Mesendoderm (in vitro differentiated cells): Measurements from ENCODE around the gene YLPM1.

Source experiments
- DNase-seq: peaks from one replicate; pipeline ENCODE4 v3.0.0; 2013
- H2AK5ac ChIP-seq: 2 replicates; pipeline ENCODE4 v1.6.1; 2013; ENCODE audit warnings: low read length, inconsistent platforms
- H2BK120ac ChIP-seq: 2 replicates; pipeline ENCODE4 v1.6.1; 2013; ENCODE audit warnings: low read depth, mild to moderate bottlenecking, low read length, moderate library complexity, mixed read lengths
- H2BK15ac ChIP-seq: replicated peaks from 2 replicates; pipeline ENCODE4 v1.6.1; 2013; ENCODE audit warnings: low read depth, mild to moderate bottlenecking, moderate library complexity
- H2BK5ac ChIP-seq: 2 replicates; pipeline ENCODE4 v1.6.1; 2013; ENCODE audit warnings: low read length, inconsistent platforms
- H3K18ac ChIP-seq: 2 replicates; pipeline ENCODE4 v1.6.1; 2013; ENCODE audit warnings: mild to moderate bottlenecking, low read length, mixed read lengths
- H3K23ac ChIP-seq: one replicate; pipeline ENCODE4 v1.6.1; 2013; ENCODE audit warnings: low read length
- H3K27ac ChIP-seq: 2 replicates; pipeline ENCODE4 v1.5.1; 2013; ENCODE audit warnings: low read depth, mild to moderate bottlenecking, inconsistent platforms, low read length, moderate library complexity
- H3K27me3 ChIP-seq: 2 replicates; pipeline ENCODE4 v1.6.1; 2013; ENCODE audit warnings: low read length, control low read depth, mild to moderate bottlenecking, inconsistent platforms; ENCODE audit not compliant: insufficient read depth, poor library complexity
- H3K36me3 ChIP-seq: 2 replicates; pipeline ENCODE4 v1.6.1; 2013; ENCODE audit warnings: low read length, inconsistent platforms; ENCODE audit not compliant: control insufficient read depth, insufficient read depth
- H3K4ac ChIP-seq: one replicate; pipeline ENCODE4 v1.6.1; 2013; ENCODE audit warnings: low read depth, mild to moderate bottlenecking, low read length, moderate library complexity
- H3K4me1 ChIP-seq: 2 replicates; pipeline ENCODE4 v1.6.1; 2013; ENCODE audit warnings: low read depth, low read length, inconsistent platforms; ENCODE audit not compliant: control insufficient read depth
- H3K4me2 ChIP-seq: 2 replicates; pipeline ENCODE4 v1.6.1; 2013; ENCODE audit warnings: low read length
- H3K4me3 ChIP-seq: 2 replicates; pipeline ENCODE4 v1.5.1; 2013; ENCODE audit warnings: mild to moderate bottlenecking, low read length
- H3K56ac ChIP-seq: one replicate; pipeline ENCODE4 v1.6.1; 2013; ENCODE audit warnings: low read length
- H3K79me1 ChIP-seq: 2 replicates; pipeline ENCODE4 v1.6.1; 2013; ENCODE audit warnings: low read length, inconsistent platforms
- H3K79me2 ChIP-seq: 2 replicates; pipeline ENCODE4 v1.6.1; 2013; ENCODE audit warnings: mild to moderate bottlenecking, low read length; ENCODE audit not compliant: control insufficient read depth, insufficient read depth
- H3K9ac ChIP-seq: 2 replicates; pipeline ENCODE4 v1.6.1; 2013; ENCODE audit warnings: low read length, inconsistent platforms
- H4K5ac ChIP-seq: one replicate; pipeline ENCODE4 v1.6.1; 2013; ENCODE audit warnings: low read length
- H4K8ac ChIP-seq: one replicate; pipeline ENCODE4 v1.6.1; 2013; ENCODE audit warnings: low read depth, mild to moderate bottlenecking, control low read depth, low read length, moderate library complexity
- WGBS: extraction: QIAGEN DNeasy Blood & Tissue Kit; methylation state at CpG from one replicate; pipeline ENCODE4 v1.1.7; 2013; ENCODE audit warnings: low lambda C conversion rate, missing lambda C conversion rate; ENCODE audit not compliant: insufficient coverage; ENCODE audit errors: extremely low coverage; 5-methylcytosine and 5-hydroxymethylcytosine counted together

YLPM1 gene

DNA sequence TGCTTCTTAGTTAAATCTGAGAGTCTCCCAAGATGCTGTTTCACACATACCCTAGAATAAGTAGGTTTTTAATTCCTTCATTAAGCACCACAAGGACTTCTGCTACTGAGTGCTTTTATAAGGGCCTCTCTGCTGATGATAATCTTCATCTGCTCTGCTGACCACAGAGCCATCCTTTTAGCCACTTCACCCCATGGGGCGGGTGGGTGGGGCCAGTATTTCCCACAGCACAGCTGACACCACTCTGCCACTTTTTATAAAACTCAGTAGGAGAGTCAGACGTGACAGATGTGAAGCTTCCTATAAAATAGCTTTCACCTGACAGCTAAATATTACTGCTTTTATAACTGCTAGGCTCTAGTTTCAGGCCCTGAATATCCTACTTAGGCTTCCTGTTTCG is 29.9 kb upstream of the YLPM1 start:
- WGBS: no CpG with 5 or more reads among the region's 3 CpGs
- Histone ChIP-seq H3K4me2 (no peak overlapping the region), H3K23ac (no peak overlapping the region), H4K5ac (no peak overlapping the region), H3K18ac (no peak overlapping the region), H3K9ac (no peak overlapping the region), H3K79me2 (no peaks in the 10 kb centered on the region), H3K56ac (no peak overlapping the region), H2BK15ac (no peak overlapping the region), H2AK5ac (no peak overlapping the region), H2BK5ac (no peak overlapping the region), H3K27ac (no peak overlapping the region), H3K27me3 (no peaks in the 10 kb centered on the region), H3K4me1 (no peaks in the 10 kb centered on the region), H3K4me3 (no peak overlapping the region), H3K79me1 (no peaks in the 10 kb centered on the region), H3K4ac (no peak overlapping the region), H2BK120ac (no peak overlapping the region), H4K8ac (no peak overlapping the region), H3K36me3 (no peaks in the 10 kb centered on the region)
- no peak for DNase-seq

DNA sequence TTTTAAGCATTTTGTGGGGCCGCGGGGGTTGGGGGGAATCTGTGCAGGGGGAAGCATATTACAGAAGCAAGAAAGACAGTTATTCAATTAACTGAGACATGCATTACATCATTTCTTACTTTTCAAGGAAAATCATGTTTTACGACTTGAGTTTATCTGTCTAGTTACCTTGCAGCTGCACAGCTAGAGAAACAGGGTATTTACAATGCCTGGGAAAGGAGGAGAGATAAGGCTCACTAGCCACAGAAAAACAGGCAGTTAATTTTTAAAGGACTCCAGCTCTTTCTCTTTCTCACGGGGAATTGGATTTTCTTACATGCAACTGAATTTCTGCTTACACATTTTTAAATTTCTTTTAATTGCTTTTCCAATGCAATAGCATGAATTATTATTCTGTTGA is 28.0 kb upstream of the YLPM1 start:
- Histone ChIP-seq H2BK15ac (no peak overlapping the region), H3K79me1 (no peaks in the 10 kb centered on the region), H3K56ac (no peak overlapping the region), H3K27me3 (no peaks in the 10 kb centered on the region), H3K27ac (no peak overlapping the region), H3K9ac (no peak overlapping the region), H3K79me2 (no peaks in the 10 kb centered on the region), H3K4ac (no peak overlapping the region), H4K5ac (no peak overlapping the region), H3K18ac (no peak overlapping the region), H3K23ac (no peak overlapping the region), H3K36me3 (no peaks in the 10 kb centered on the region), H3K4me2 (no peak overlapping the region), H2BK5ac (no peak overlapping the region), H3K4me3 (no peak overlapping the region), H2AK5ac (no peak overlapping the region), H3K4me1 (no peaks in the 10 kb centered on the region), H2BK120ac (no peak overlapping the region), H4K8ac (no peak overlapping the region)
- WGBS: no CpG with 5 or more reads among the region's 4 CpGs
- no peak for DNase-seq

DNA sequence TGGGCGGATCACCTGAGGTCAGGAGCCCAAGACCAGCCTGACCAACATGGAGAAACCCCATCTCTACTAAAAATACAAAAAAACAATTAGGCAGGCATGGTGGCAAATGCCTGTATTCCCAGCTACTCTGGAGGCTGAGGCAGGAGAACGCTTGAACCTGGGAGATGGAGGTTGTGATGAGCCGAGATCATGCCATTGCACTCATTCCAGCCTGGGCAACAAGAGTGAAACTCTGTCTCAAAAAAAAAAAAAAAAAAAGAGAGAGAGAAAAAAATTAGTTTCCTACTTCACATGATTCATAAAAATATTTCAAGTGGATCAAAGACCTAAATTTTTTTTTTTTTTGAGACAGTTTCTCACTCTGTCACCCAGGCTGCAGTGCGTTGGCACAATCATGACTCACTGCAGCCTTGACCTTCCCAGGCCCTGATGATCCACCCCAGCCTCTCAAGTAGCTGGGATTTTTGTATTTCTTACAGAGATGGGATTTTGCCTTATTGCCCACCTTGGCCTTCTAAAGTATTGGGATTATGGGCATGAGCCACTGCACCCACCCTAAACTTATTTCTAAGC is 25.3 kb upstream of the YLPM1 start:
- Histone ChIP-seq H3K79me2 (no peaks in the 10 kb centered on the region), H3K4ac (no peak overlapping the region), H3K18ac (no peak overlapping the region), H3K56ac (no peak overlapping the region), H3K9ac (no peak overlapping the region), H3K27me3 (no peaks in the 10 kb centered on the region), H2BK120ac (no peak overlapping the region), H3K27ac (no peak overlapping the region), H3K36me3 (no peaks in the 10 kb centered on the region), H3K4me3 (no peak overlapping the region), H3K4me1 (no peaks in the 10 kb centered on the region), H4K5ac (no peak overlapping the region), H2BK15ac (no peak overlapping the region), H2AK5ac (no peak overlapping the region), H2BK5ac (no peak overlapping the region), H3K79me1 (no peaks in the 10 kb centered on the region), H4K8ac (no peak overlapping the region), H3K4me2 (no peak overlapping the region), H3K23ac (no peak overlapping the region)
- WGBS: no CpG with 5 or more reads among the region's 4 CpGs
- DNase-seq: no peak

DNA sequence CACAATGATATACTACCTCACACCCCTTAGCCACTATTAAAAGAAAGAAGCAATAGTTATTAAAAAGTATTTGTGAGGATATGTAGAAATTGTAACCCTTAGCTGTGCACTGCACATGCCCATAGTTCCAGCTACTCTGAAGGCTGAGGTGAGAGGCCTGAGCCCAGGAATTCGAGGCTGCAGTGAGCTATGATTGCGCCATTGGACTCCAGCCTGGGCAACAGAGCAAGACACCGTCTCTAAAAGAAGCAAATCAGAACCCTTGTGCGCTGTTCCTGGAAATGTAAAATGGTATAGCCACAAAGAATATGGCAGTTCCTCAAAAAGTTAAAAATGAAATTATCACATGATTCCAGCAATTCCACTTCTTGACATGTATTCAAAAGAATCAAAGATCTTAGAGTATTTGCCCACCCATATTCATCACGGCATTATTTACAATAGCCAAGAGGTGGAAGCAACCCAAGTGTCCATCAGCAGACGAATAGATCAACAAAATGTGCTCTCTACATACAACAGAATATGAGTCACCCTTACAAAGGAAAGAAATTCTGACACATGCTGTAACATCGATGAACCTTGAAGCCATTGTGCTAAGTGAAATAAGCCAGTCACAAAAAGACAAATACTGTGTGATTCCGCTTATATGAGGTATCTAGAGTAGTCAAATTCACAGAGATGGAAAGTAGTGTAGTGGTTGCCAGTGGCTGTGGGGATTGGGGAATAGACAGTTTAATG is 23.7 kb upstream of the YLPM1 start:
- H2BK120ac ChIP-seq: no peak overlapping the region
- H2AK5ac ChIP-seq: no peak overlapping the region
- H3K79me2 ChIP-seq: no peaks in the 10 kb centered on the region
- no peak overlapping the region for H4K8ac ChIP-seq
- H3K23ac ChIP-seq: no peak overlapping the region
- no peaks in the 10 kb centered on the region for H3K79me1 ChIP-seq
- DNase-seq: no peak
- no peak overlapping the region for H3K9ac ChIP-seq
- H3K4me3 ChIP-seq: no peak overlapping the region
- no peaks in the 10 kb centered on the region for H3K4me1 ChIP-seq
- no peak overlapping the region for H3K4ac ChIP-seq
- H3K18ac ChIP-seq: no peak overlapping the region
- no peaks in the 10 kb centered on the region for H3K36me3 ChIP-seq
- no peak overlapping the region for H2BK5ac ChIP-seq
- H3K4me2 ChIP-seq: no peak overlapping the region
- no peak overlapping the region for H2BK15ac ChIP-seq
- no CpG with 5 or more reads among the region's 8 CpGs for whole genome bisulfite sequencing
- no peak overlapping the region for H3K27ac ChIP-seq
- no peak overlapping the region for H4K5ac ChIP-seq
- no peaks in the 10 kb centered on the region for H3K27me3 ChIP-seq
- no peak overlapping the region for H3K56ac ChIP-seq

DNA sequence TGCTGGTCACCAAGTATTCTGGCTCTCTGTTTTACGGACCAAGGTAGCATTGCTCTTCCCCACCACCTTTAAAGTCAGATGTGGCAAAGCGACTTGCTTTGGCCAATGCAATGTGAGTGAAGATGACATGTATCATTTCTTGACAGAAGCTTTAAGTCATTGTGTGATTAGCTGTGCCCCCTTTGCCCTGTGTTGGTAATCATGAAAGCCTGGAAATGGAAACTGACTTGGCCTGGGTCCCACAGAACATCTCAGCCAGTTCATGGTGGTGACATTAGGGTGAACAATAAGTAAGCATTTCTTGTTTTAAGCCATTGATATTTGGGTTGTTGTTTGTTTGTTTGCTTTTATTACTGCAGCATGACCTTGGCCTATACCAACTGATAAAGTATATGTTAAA is 15.9 kb upstream of the YLPM1 start:
- H4K8ac ChIP-seq: no peak overlapping the region
- H3K4me3 ChIP-seq: no peak overlapping the region
- no peak overlapping the region for H2BK5ac ChIP-seq
- H3K27ac ChIP-seq: no peak overlapping the region
- H4K5ac ChIP-seq: no peak overlapping the region
- no peak overlapping the region for H3K18ac ChIP-seq
- H3K4me1 ChIP-seq: no peaks in the 10 kb centered on the region
- H3K56ac ChIP-seq: no peak overlapping the region
- no peaks in the 10 kb centered on the region for H3K36me3 ChIP-seq
- no peak overlapping the region for H3K9ac ChIP-seq
- no peak overlapping the region for H3K4me2 ChIP-seq
- no peaks in the 10 kb centered on the region for H3K79me1 ChIP-seq
- no peak for DNase-seq
- H2BK15ac ChIP-seq: no peak overlapping the region
- H2AK5ac ChIP-seq: no peak overlapping the region
- WGBS: no CpG with 5 or more reads among the region's 2 CpGs
- H3K79me2 ChIP-seq: no peaks in the 10 kb centered on the region
- no peaks in the 10 kb centered on the region for H3K27me3 ChIP-seq
- H2BK120ac ChIP-seq: no peak overlapping the region
- no peak overlapping the region for H3K4ac ChIP-seq
- H3K23ac ChIP-seq: no peak overlapping the region

DNA sequence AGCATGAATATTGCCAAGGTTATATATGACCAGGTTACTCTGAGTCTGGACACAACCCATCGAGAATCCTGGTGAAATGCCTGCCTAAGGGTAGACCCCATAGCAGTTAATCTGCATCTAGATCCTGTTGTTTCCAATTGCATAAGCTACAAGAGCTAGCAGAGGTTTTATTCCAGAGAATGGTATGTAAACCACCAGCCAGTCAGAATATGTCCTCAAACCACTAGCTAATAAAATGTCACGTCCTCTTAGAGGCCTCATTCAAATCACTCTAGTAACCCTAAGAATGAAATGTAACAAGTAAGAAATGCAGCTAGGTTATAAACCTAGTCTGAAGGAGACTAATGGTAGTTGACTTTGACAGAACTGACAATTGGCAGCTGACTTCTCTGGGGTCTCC is 9.0 kb upstream of the YLPM1 start:
- no peak overlapping the region for H2BK5ac ChIP-seq
- H3K4me2 ChIP-seq: no peak overlapping the region
- no peak overlapping the region for H4K8ac ChIP-seq
- no peak overlapping the region for H2AK5ac ChIP-seq
- no peaks in the 10 kb centered on the region for H3K36me3 ChIP-seq
- no peak overlapping the region for H3K23ac ChIP-seq
- H3K4me3 ChIP-seq: no peak overlapping the region
- H3K27me3 ChIP-seq: no peaks in the 10 kb centered on the region
- no CpG with 5 or more reads among the region's 2 CpGs for WGBS
- H4K5ac ChIP-seq: no peak overlapping the region
- H3K79me1 ChIP-seq: no peaks in the 10 kb centered on the region
- no peak overlapping the region for H3K4ac ChIP-seq
- H3K9ac ChIP-seq: no peak overlapping the region
- DNase-seq: no peak
- H3K79me2 ChIP-seq: no peaks in the 10 kb centered on the region
- no peak overlapping the region for H3K56ac ChIP-seq
- H2BK120ac ChIP-seq: no peak overlapping the region
- no peaks in the 10 kb centered on the region for H3K4me1 ChIP-seq
- H2BK15ac ChIP-seq: no peak overlapping the region
- no peak overlapping the region for H3K27ac ChIP-seq
- H3K18ac ChIP-seq: no peak overlapping the region
